Fibroblast of villous mesenchyme (primary cell): ENCODE data around the gene NAT10. TPM values are rescaled to one million over a fixed set of nuclear protein-coding genes. Genes with fewer than 3 reads are reported as not detected.
A peak's percentile ranks its signal among the peaks of the same experiment; 100 is the strongest.

Experiments used
- DNase-seq: peaks from one replicate; pipeline ENCODE4 v3.0.0-alpha.2; 2010; ENCODE audit warnings: low read depth
- H3K4me3 ChIP-seq: 2 replicates; pipeline ENCODE4 v1.5.1; 2011; ENCODE audit warnings: low read depth, mild to moderate bottlenecking, low read length
- total RNA-seq: library from RNA; depleted of rRNA; stranded (reverse); fragments of >200 nt; gene quantifications from 2 replicates; pipeline ENCODE4 v1.2.3, GENCODE V29; 2012
- TF ChIP-seq, protein P1 (sequence below): IDR thresholded peaks from 2 replicates; pipeline ENCODE4 v1.5.1; 2012; ENCODE audit warnings: low read depth, mild to moderate bottlenecking, low read length; ENCODE audit not compliant: insufficient read depth

Gene NAT10
- total RNA-seq, 1 donor, result 35.4 TPM

DNA sequence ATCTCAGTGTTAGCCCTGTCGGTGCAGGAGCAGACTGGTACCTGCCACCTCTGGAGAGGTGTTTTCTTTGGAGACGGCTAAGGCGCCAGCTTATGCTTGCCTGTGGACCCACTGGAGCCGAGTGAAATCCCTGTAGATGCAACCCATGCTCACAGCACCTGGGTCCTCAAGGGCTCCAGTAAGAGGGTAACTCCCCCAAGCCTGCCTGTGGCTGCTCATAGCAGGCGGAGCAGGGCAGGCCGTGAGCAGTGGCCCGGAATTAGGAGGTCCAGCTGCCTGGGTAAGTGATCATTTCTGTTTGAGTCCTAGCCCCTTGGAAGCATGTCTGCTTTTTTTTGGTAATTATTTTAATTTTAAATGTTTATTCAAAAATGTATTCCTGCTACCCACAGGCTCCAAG lies 43.8 kb downstream of the NAT10 start:
- no peak overlapping the region for H3K4me3 ChIP-seq
- DNase-seq, result no peak
- TF ChIP-seq, protein P1, sequence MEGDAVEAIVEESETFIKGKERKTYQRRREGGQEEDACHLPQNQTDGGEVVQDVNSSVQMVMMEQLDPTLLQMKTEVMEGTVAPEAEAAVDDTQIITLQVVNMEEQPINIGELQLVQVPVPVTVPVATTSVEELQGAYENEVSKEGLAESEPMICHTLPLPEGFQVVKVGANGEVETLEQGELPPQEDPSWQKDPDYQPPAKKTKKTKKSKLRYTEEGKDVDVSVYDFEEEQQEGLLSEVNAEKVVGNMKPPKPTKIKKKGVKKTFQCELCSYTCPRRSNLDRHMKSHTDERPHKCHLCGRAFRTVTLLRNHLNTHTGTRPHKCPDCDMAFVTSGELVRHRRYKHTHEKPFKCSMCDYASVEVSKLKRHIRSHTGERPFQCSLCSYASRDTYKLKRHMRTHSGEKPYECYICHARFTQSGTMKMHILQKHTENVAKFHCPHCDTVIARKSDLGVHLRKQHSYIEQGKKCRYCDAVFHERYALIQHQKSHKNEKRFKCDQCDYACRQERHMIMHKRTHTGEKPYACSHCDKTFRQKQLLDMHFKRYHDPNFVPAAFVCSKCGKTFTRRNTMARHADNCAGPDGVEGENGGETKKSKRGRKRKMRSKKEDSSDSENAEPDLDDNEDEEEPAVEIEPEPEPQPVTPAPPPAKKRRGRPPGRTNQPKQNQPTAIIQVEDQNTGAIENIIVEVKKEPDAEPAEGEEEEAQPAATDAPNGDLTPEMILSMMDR, result no peak

DNA sequence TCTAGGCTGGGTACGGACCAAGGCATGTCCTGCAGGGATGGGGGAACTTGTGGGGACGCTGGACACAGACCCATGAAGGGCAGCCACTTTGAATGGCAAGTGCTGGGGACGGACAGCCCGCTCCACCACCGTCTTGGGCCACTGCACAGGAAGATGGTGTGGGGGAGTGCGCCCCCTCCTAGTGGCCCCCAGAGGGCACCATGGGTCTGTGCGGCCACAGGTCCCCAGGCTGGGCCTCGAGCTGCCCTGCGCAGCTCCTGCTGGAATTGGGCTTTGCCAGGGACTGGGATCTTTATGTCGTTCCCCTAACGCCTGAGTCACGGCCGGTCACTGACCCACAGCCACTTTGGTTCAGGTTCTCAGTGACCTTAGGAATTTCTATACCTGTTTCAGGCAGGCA lies 44.4 kb downstream of the NAT10 start:
- TF ChIP-seq, protein P1, result peak; percentile 38
- no peak for DNase-seq
- H3K4me3 ChIP-seq, result no peak overlapping the region

DNA sequence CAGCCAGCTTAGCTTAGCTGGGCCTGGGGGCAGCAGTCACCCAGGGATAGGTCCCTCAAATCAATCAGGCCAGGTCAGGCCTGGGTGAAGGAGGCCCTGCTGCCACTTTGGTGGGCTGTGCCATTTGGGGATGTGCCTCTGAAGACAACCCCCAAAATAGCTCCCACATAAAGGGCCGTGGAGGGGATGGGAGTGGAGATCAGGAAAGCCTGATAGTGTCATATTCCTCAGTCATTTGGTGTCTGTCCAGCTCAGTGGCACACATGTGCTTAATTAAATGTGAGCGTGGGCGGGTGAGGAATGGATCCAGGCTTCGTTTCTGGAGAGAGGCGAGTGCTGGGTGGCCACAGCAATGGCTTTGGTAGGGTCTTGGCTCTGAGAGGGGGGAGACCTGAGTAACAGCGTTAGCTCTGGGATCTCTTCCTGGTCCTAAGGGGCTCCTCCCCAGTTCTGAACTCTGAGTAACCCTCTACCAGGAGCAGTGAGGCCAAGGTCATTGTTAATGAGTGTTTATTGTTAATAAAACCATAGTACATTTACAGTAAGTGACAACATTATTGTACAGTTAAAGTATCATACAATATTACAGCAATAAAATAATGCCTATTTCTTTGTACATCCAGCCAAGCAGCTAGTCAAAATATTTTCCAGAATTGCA lies 45.2 kb downstream of the NAT10 start:
- no peak overlapping the region for H3K4me3 ChIP-seq
- TF ChIP-seq, protein P1, result no peak
- DNase-seq, result peak; percentile 30

DNA sequence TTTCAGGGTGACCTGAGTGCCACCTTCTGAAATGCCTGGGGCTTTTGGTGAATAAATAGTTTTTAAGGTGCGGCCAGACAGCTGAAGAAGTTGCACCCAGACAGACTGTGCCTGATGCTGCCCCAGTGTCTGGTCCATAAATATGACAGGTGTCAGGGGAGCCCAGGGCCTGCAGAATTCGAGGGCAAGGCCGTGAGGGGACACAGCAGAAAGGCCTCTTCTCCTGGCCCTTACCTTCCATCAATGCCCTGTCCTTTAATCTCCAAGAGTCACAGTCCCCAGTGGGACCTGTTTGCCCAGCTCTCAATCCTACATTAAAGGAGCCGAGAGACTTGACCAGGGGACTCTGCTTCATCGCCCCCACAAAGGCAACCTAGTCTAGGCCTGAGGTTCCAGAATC lies 45.7 kb downstream of the NAT10 start:
- DNase-seq, result no peak
- no peak overlapping the region for H3K4me3 ChIP-seq
- TF ChIP-seq, protein P1, result no peak

DNA sequence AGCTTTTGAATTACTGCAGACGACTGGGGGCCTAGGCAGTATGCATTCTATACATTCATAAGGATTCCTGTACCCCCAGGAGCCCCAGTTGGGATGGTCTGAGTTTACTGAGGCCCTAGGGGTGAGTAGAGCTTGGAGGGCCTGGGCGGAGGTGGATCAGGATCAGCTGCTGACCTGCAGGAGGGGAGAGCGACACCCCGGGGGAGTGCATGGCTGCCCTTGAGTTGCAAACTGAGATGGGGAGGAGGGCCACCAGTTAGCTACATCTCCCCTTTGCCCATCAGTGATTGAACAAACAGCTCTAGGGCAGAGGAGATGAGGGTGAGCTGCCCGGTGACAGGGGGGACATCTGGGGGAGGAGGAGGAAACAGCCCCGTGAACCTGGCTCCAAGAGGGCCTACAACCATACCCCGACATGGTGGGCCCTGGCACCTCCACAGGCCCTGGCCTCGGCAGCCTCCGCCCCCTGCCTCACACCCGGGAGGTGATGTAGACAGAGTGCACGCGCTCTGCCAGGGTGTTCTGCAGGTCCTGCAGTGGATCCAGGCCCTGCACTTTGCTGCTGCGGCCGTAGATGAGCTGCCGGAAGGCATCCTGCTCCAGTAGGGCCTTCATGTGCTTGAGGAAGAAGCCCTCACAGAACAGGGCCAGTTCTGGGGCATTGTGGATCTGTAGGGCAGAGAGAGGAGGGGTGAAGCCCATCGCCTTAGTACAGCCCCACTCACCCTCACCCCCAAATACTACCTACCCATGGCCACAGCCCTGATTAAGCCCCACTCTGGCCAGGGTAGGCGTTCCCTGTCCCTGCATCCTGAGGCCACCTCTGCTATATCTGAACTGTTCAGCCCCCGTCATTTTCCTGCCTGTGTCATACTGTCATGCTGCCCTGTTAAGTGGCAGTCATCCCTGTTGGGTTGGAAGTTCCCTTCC lies 46.8 kb downstream of the NAT10 start:
- DNase-seq, result no peak

DNA sequence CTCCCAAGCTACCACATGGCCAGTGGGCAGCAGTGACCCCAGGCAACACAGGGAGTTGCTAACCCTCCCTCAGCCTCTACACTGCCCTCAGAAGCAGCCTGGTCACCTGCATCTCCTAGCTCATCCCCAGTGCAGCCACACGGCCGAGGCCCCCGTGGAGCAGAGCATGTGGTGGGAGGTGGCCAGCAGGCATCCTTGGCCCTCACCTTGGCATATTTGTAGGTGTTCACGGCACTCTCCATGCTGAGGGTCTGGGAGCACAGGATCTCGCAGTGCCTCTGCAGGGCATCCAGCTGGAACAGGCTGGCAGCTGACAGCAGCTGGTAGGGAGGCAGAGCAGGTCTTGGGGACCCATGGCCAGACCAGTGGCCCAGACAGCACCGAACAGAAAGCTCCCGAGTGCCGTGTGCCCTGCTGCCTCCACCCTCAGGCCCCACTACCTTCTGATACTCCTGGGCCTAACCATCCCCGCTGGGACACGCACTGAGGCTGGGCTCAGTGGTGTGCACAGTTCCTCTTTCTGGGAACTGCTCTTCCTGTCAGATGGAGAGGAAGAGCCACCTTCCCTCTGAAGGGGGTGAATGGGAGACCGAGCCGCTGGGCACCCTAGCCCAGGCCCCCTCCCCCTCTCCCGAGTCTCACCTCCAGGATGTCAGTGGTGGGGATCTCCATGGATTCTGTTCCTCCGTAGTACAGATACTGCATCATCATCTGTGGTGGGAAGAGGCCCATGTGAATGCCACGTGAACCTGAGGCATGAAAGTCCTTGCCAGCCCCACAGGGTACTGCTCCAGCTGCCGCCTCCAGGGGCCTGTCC lies 48.8 kb downstream of the NAT10 start:
- H3K4me3 ChIP-seq, result no peak overlapping the region
- DNase-seq, result no peak
- TF ChIP-seq, protein P1, result no peak

More for the DNA sequence above, 46.8 kb downstream of the NAT10 start:
- TF ChIP-seq, protein P1, result no peak
- H3K4me3 ChIP-seq, result no peak overlapping the region
